Measurements from ENCODE around the gene CYP3A7. TPM values are rescaled to one million over a fixed set of nuclear protein-coding genes. Genes with fewer than 3 reads are reported as not detected.
"Not testable (repeated sequence)": the region's sequence is repeated elsewhere in the genome, so short reads cannot be mapped to it uniquely, and the experiment has no call there.

The CYP3A7 gene
- total RNA-seq, 1 experiment from 2014 or later = not detected

GRCh38 chr7:99745395-99745794 is 10.4 kb upstream of the CYP3A7 start:
- not testable (repeated sequence) for H3K4ac ChIP-seq (ENCODE audit: low read depth, low read length); H2BK12ac ChIP-seq (ENCODE audit: insufficient read length, low read depth, low read length); H2BK120ac ChIP-seq (ENCODE audit: low read depth, low read length, poor library complexity, severe bottlenecking); H3K14ac ChIP-seq (ENCODE audit: insufficient read depth, low read length); H3K27ac Mint-ChIP-seq; H2BK15ac ChIP-seq (ENCODE audit: low read depth, low read length); H2AK5ac ChIP-seq (ENCODE audit: insufficient read length, low read length); H3K36me3 Mint-ChIP-seq (ENCODE audit: insufficient read depth in 1 of 3, low read depth in 3 of 3); H3K9me3 ChIP-seq (ENCODE audit: control insufficient read depth, low read depth, low read length); H2BK5ac ChIP-seq (ENCODE audit: insufficient read length, low read length); H3K56ac ChIP-seq (ENCODE audit: insufficient read length, low read depth, low read length); H3K79me2 ChIP-seq (ENCODE audit: insufficient read depth, low read length); H3K27me3 ChIP-seq (ENCODE audit: insufficient read depth, low read length); H3K23ac ChIP-seq (ENCODE audit: insufficient read length, low read depth, low read length); H3K4me3 Mint-ChIP-seq; H3K9me3 Mint-ChIP-seq; H4K91ac ChIP-seq (ENCODE audit: insufficient read length, low read depth, low read length); DNase-seq; H2BK20ac ChIP-seq (ENCODE audit: low read depth, low read length, poor library complexity, severe bottlenecking); H3K18ac ChIP-seq (ENCODE audit: insufficient read length, low read depth, low read length); H3K4me1 Mint-ChIP-seq; H3K27ac ChIP-seq (ENCODE audit: insufficient read length, low read depth, low read length); H3K23me2 ChIP-seq (ENCODE audit: insufficient read length, low read depth, low read length, poor library complexity, severe bottlenecking); H2AFZ ChIP-seq (ENCODE audit: low read length); H3K4me2 ChIP-seq (ENCODE audit: insufficient read depth, insufficient read length, low read length); H3K4me1 ChIP-seq (ENCODE audit: insufficient read depth, low read length); H4K20me1 ChIP-seq (ENCODE audit: control insufficient read depth, insufficient read depth, insufficient read length); H3K79me1 ChIP-seq (ENCODE audit: insufficient read depth, low read depth, low read length, poor library complexity, severe bottlenecking); H3T11ph ChIP-seq (ENCODE audit: low read length); H4K5ac ChIP-seq (ENCODE audit: insufficient read length, low read depth, low read length); H4K8ac ChIP-seq (replicated peaks; ENCODE audit: insufficient read length, low read depth, low read length); H3K9ac ChIP-seq (ENCODE audit: extremely low read depth, insufficient read length, low read length)
- peaks cover 25% of the 10 kb centered on the region for H3K27me3 Mint-ChIP-seq (ENCODE audit: low read depth)
- WGBS (ENCODE audit: extremely low coverage, insufficient read length, low lambda C conversion rate) = no CpG with 5 or more reads among the region's 3 CpGs

All from H9 (cell line).